Fibroblast of upper back skin (primary cell): Measurements from ENCODE around the gene MVB12B.

Experiments used
- DNase-seq: peaks from one replicate; pipeline ENCODE4 v3.0.0-alpha.2; 2013

Gene MVB12B

GRCh38 chr9:126304207-126304970 is 22.2 kb upstream of the MVB12B start:
- no peak for DNase-seq

GRCh38 chr9:126304971-126305320 is 21.7 kb upstream of the MVB12B start:
- DNase-seq = no peak

GRCh38 chr9:126306071-126306647 is 20.5 kb upstream of the MVB12B start:
- DNase-seq = no peak

- no peak for DNase-seq
Observed at GRCh38 chr9:126307322-126308061, 19.1 kb upstream of the MVB12B start.

- no peak for DNase-seq
Observed at GRCh38 chr9:126309427-126310189, 17.0 kb upstream of the MVB12B start.

GRCh38 chr9:126312584-126313551 is 13.8 kb upstream of the MVB12B start:
- no peak for DNase-seq

- DNase-seq = no peak
Observed at GRCh38 chr9:126316085-126316655, 10.5 kb upstream of the MVB12B start.

GRCh38 chr9:126317513-126317912 is 9.1 kb upstream of the MVB12B start:
- peak; percentile 36 for DNase-seq

- no peak for DNase-seq
Observed at GRCh38 chr9:126318858-126319257, 7.8 kb upstream of the MVB12B start.

- DNase-seq = no peak
Observed at GRCh38 chr9:126319671-126320070, 7.0 kb upstream of the MVB12B start.

- DNase-seq = no peak
Observed at GRCh38 chr9:126320158-126320922, 6.3 kb upstream of the MVB12B start.

GRCh38 chr9:126321742-126322141 is 4.9 kb upstream of the MVB12B start:
- no peak for DNase-seq

GRCh38 chr9:126325821-126326220 is 808 bp upstream of the MVB12B start:
- no peak for DNase-seq

- no peak for DNase-seq
Observed at GRCh38 chr9:126327006-126327713, 531 bp downstream of the MVB12B start.

GRCh38 chr9:126327714-126328185 is 1.1 kb downstream of the MVB12B start:
- no peak for DNase-seq

GRCh38 chr9:126328407-126328806 is 1.8 kb downstream of the MVB12B start:
- DNase-seq = no peak

GRCh38 chr9:126329476-126330275 is 3.0 kb downstream of the MVB12B start:
- peak; percentile 19 for DNase-seq

GRCh38 chr9:126330536-126330935 is 3.9 kb downstream of the MVB12B start:
- no peak for DNase-seq
